A375 (cell line): ENCODE measurements around the gene TMEM132A. TPM values are rescaled to one million over a fixed set of nuclear protein-coding genes. Genes with fewer than 3 reads are reported as not detected.

ENCODE experiments used
- small RNA-seq: library from RNA; depleted of rRNA; stranded (forward); fragments of <200 nt; gene quantifications from one replicate; pipeline ENCODE3, GENCODE V24; 2014
- total RNA-seq: library from RNA; depleted of rRNA; stranded (reverse); fragments of >200 nt; shearing (Covaris generic); gene quantifications from 2 replicates; pipeline ENCODE4 v1.2.3, GENCODE V29; 2014; rRNA removed

Gene TMEM132A, protein sequence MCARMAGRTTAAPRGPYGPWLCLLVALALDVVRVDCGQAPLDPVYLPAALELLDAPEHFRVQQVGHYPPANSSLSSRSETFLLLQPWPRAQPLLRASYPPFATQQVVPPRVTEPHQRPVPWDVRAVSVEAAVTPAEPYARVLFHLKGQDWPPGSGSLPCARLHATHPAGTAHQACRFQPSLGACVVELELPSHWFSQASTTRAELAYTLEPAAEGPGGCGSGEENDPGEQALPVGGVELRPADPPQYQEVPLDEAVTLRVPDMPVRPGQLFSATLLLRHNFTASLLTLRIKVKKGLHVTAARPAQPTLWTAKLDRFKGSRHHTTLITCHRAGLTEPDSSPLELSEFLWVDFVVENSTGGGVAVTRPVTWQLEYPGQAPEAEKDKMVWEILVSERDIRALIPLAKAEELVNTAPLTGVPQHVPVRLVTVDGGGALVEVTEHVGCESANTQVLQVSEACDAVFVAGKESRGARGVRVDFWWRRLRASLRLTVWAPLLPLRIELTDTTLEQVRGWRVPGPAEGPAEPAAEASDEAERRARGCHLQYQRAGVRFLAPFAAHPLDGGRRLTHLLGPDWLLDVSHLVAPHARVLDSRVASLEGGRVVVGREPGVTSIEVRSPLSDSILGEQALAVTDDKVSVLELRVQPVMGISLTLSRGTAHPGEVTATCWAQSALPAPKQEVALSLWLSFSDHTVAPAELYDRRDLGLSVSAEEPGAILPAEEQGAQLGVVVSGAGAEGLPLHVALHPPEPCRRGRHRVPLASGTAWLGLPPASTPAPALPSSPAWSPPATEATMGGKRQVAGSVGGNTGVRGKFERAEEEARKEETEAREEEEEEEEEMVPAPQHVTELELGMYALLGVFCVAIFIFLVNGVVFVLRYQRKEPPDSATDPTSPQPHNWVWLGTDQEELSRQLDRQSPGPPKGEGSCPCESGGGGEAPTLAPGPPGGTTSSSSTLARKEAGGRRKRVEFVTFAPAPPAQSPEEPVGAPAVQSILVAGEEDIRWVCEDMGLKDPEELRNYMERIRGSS
- total RNA-seq: 55.2 and 63.1 TPM in 2 replicates

DNA sequence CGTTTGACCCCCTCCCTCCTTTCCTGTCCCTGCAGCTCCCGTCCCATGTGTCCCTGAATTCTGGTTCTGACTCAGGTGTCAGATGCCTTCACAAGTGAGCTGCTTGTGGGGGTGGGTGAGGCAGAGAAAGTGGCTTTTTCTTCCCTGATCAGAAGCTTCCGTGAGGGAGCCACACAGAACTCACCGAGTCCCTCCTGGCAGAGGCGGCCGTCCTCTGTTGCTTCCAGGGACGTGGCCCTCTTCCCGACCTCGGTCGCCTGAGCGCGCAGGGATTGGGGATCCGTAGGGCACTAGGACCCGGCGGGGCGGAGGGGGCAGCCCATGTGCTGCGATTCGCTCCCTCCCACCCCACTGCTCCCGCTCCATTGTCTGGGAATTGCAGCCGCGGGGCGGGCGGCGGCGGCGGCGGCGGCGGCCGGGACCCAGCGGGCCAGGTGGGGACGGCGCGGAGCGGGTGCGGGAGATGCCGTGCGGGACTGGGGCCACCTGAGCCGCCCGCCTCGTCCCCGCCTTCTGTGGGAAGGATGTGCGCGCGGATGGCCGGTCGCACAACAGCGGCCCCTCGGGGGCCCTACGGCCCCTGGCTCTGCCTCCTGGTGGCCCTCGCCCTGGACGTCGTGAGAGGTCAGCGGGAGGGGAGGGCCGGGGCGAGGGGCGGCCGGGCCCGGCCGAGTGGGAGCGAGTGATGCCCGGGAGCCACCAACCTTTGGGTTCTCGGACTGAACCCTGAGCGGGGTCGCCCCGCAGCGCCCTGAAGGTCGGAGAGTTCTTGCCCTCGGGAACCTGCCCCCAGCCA is at the start of gene TMEM132A:
TMEM132A (plus strand) TSS at position 351 of the 796 bp plus-strand sequence; CDS start at position 525, 174 bp downstream.

DNA sequence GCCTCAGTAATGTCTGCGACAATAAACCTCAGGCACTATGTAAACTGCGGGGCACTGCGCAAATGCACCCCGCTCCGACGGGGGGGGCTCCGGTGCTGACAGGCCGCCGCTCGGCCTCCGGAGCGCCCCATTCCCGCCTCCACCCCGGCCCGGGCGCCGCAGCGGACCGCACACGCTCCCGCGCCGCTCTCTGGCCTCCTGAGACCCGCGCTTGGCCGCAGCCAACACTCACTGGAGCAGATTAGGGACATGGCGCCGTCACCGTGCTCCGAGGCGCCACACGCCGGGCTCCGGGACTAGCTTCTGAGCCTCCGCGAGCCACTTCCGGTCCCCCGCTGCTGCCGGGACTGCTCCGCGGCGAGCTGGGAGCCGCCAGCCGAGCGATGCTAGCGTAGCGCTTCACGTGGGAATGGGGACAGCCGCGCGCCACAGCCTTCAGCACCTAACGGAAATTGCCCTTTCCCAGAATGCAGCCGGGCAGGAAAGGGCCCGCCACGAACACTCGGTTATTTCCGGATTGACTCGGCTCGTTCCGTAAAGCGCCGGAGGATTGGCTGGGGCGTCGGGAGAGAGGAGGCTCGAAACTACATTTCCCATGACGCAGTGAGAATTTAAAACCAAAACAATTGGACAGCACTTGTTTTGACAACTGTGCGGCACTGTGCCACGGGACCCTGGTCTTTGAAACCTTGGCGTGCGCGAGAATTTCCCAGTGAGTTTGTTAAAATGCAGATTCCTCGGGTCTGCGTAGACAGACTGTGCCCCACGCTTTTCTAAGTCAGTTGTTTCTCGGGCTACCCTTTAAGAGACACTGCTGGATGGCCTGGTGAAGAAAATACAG is 17.9 kb upstream of the TMEM132A start, which contains the start of gene PRPF19:
PRPF19 (minus strand) TSS at position 454 of the 841 bp plus-strand sequence; CDS start at position 251, 203 bp downstream.

DNA sequence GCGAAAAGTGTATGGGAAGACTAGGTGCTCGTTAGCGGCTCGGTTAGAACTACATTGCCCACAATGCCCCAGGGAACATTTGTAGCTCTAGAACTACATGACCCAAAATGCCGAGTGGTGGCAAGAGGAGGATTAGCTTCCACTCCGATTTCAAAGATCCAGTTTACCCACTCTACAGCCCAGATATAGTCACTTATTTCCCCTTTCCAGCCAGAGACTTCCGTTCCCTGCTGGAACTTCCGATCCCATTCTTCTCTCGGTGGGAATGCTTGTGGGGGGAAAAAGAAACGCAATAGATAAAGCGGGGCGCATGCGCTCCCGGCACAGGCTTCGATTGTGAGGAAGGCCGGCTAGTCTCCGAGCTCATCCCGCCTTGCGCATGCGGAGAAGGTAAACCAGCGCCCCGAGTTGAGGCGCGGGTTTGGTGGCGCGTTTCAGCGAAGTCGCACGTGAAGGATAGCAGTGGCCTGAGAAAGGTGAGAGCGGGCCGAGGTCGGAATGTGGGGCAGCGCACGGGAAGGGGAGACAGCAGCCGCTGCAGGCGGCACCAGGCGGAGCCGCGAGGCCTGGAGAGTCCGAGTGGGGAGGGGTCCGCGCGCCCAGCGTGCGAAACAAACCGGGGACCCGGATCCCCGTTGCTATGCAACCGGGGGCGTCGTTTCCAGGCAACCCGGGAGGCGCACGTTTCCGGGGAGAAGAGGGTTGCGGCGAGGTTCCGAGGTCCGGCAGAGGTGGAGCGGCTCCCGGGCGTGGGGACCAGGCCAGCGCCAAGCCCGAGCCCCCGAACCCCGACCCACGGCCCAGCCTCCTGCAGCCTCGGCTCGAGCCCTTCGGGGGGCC is 10.2 kb upstream of the TMEM132A start, which contains the start of gene TMEM109:
TMEM109 (plus strand) TSS at position 366 of the 840 bp plus-strand sequence. CDS start 5,536 bp downstream, outside the sequence.

DNA sequence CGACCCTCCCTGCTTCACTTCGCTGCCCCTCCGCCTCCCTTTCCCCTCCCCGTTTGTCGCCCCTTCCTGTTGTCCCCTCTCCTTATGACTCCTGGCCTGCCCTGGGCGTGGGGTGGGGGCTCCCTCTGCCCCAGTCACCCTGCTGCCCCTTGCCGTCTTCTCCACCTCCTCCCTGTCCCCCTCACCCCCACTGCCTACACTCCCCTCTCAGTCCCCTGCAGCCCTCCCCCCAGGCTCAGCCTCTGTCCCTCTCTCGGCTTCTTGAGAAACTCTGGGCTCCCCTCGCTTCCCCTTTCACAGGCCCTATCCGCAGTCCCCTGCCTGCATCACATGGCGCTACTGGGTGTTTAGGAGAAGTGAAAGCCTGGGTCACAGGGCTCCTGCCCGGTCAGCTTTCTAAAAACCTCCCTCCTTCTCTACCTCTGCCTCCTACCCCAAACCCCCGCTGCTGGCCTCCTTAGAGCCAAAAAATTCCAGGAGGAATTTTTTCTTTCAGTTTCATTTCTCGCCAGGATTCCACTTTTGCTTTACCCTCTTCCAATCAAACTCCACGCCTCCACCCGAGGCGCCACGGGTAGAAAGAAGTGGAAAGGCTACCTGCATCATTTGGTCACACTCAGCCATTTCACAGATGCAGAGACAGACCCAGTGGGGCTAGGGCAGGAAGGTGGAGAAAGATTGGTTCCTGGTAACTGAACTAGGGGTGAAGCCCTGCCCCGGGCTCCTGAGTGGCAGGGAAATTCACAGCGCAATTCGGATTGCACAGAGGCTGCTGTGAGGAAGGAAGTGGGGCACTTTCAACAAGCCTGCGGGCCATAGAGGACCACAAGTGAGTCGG is 27.9 kb downstream of the TMEM132A start, which contains the start of gene SLC15A3:
SLC15A3 (minus strand) TSS at position 273 of the 838 bp plus-strand sequence. CDS start 625 bp downstream, outside the sequence.

DNA sequence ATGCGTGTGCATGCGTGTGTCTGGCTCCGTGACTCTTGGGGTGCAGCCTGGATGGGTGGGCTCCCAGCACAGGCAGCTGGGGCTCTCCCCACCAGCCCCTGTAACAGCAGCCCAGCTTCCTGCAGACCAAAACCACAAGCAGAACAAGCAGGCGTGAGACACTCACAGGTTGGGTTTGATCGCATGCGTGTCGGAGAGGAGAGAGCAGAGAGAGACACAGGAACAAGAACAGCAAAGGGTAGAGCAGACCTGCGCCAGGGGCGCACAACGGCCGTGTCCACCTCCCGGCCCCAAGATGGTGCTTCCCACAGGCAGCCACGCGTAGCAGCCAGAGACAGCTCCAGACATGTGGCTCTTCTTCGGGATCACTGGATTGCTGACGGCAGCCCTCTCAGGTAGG is 47.3 kb downstream of the TMEM132A start, which contains the start of gene CD6:
CD6 (plus strand) TSS at position 161 of the 400 bp plus-strand sequence; CDS start at position 347, 186 bp downstream.

Small RNA genes within 50 kb of the gene (small RNA-seq; reads per million reads assigned to genes)
- not detected for gene RNU6-933P

Other genes starting within 250 kb of the TMEM132A start
- not detected in 2 replicates for gene MS4A8, start 224.8 kb upstream of the TMEM132A start, total RNA-seq
- not detected in 2 replicates for gene MS4A18, start 199.7 kb upstream of the TMEM132A start, total RNA-seq
- gene MS4A15, start 167.6 kb upstream of the TMEM132A start, total RNA-seq: 0.05 TPM in 1 of 2 replicates, not detected in the other
- not detected in 2 replicates for gene MS4A10, start 139.1 kb upstream of the TMEM132A start, total RNA-seq
- 40.3 and 42.4 TPM in 2 replicates for gene CCDC86, start 82.3 kb upstream of the TMEM132A start, total RNA-seq
- gene PTGDR2, start 68.5 kb upstream of the TMEM132A start, total RNA-seq: 0.32 TPM in 1 of 2 replicates, not detected in the other
- gene ZP1, start 56.9 kb upstream of the TMEM132A start, total RNA-seq: 1.3 and 3.2 TPM in 2 replicates
- gene PRPF19, start 17.9 kb upstream of the TMEM132A start, total RNA-seq: 118 and 127 TPM in 2 replicates
- gene TMEM109, start 10.3 kb upstream of the TMEM132A start, total RNA-seq: 85.6 and 125 TPM in 2 replicates
- gene SLC15A3, start 27.7 kb downstream of the TMEM132A start, total RNA-seq: 0.15 TPM in 1 of 2 replicates, not detected in the other
- not detected in 2 replicates for gene CD6, start 47.2 kb downstream of the TMEM132A start, total RNA-seq
- gene CD5, start 178.0 kb downstream of the TMEM132A start, total RNA-seq: not detected in 2 replicates
- gene VPS37C, start 237.0 kb downstream of the TMEM132A start, total RNA-seq: 17.4 and 22.8 TPM in 2 replicates